NK-92 (cell line): ENCODE measurements around the gene CCDC106.
A peak's percentile ranks its signal among the peaks of the same experiment; 100 is the strongest.

Experiments
- DNase-seq: peaks from one replicate; lab custom pipeline; 2025; ENCODE audit not compliant: unreplicated experiment; lab: John Stamatoyannopoulos, UW

CCDC106 gene

GRCh38 chr19:55613930-55614710, 33.9 kb upstream of the CCDC106 start:
- no peak for DNase-seq

- DNase-seq = no peak
Observed at GRCh38 chr19:55614711-55615542, 33.1 kb upstream of the CCDC106 start.

GRCh38 chr19:55615543-55616394, 32.2 kb upstream of the CCDC106 start:
- no peak for DNase-seq

- DNase-seq = no peak
Observed at GRCh38 chr19:55616395-55616875, 31.6 kb upstream of the CCDC106 start.

GRCh38 chr19:55617426-55617825, 30.6 kb upstream of the CCDC106 start:
- DNase-seq = no peak

GRCh38 chr19:55618426-55618825, 29.6 kb upstream of the CCDC106 start:
- no peak for DNase-seq

GRCh38 chr19:55619286-55619685, 28.7 kb upstream of the CCDC106 start:
- DNase-seq = no peak

- no peak for DNase-seq
Observed at GRCh38 chr19:55620410-55621204, 27.4 kb upstream of the CCDC106 start.

- no peak for DNase-seq
Observed at GRCh38 chr19:55621205-55621672, 26.8 kb upstream of the CCDC106 start.

GRCh38 chr19:55621673-55622231, 26.3 kb upstream of the CCDC106 start:
- DNase-seq = no peak

GRCh38 chr19:55622242-55622969, 25.6 kb upstream of the CCDC106 start:
- DNase-seq = no peak

GRCh38 chr19:55623130-55623529, 24.9 kb upstream of the CCDC106 start:
- DNase-seq = no peak

- no peak for DNase-seq
Observed at GRCh38 chr19:55623561-55623960, 24.5 kb upstream of the CCDC106 start.

- peak; percentile 62 for DNase-seq
Observed at GRCh38 chr19:55624109-55625003, 23.7 kb upstream of the CCDC106 start, which contains the start of gene ZNF784. Gene ZNF784 (minus strand): TSS chr19:55624566. CDS start chr19:55624561, 5 bp downstream.

GRCh38 chr19:55625004-55625326, 23.0 kb upstream of the CCDC106 start:
- DNase-seq = no peak

GRCh38 chr19:55626350-55626749, 21.7 kb upstream of the CCDC106 start:
- no peak for DNase-seq

- DNase-seq = no peak
Observed at GRCh38 chr19:55632463-55632834, 15.6 kb upstream of the CCDC106 start.

GRCh38 chr19:55633861-55634260, 14.2 kb upstream of the CCDC106 start:
- no peak for DNase-seq
